OCI-LY7 (cell line): Measurements from ENCODE around the gene SRXN1.

Experiments
- EZH2phosphoT487 ChIP-seq: fragments of 200-600 bp; sonication (generic); IDR thresholded peaks from 2 replicates; pipeline ENCODE4 v1.6.1; 2018; ENCODE audit warnings: low read depth, borderline replicate concordance, mild to moderate bottlenecking, mixed run types, antibody characterized with exemption, low read length, moderate library complexity, mixed read lengths
- TF ChIP-seq, protein P1 (sequence below): fragments of 200-600 bp; sonication (generic); conservative IDR thresholded peaks from 2 replicates; pipeline ENCODE4 v1.5.1; 2014; ENCODE audit warnings: mild to moderate bottlenecking, antibody characterized with exemption, low read length, moderate library complexity, mixed read lengths

GRCh38 chr20:695165-695866 is 42.3 kb upstream of the SRXN1 start:
- TF ChIP-seq, protein P1, sequence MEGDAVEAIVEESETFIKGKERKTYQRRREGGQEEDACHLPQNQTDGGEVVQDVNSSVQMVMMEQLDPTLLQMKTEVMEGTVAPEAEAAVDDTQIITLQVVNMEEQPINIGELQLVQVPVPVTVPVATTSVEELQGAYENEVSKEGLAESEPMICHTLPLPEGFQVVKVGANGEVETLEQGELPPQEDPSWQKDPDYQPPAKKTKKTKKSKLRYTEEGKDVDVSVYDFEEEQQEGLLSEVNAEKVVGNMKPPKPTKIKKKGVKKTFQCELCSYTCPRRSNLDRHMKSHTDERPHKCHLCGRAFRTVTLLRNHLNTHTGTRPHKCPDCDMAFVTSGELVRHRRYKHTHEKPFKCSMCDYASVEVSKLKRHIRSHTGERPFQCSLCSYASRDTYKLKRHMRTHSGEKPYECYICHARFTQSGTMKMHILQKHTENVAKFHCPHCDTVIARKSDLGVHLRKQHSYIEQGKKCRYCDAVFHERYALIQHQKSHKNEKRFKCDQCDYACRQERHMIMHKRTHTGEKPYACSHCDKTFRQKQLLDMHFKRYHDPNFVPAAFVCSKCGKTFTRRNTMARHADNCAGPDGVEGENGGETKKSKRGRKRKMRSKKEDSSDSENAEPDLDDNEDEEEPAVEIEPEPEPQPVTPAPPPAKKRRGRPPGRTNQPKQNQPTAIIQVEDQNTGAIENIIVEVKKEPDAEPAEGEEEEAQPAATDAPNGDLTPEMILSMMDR: no peak
- no peak for TF ChIP-seq EZH2phosphoT487
